ENCODE results near the gene LKAAEAR1.

Gene LKAAEAR1

GRCh38 chr20:64101731-64102621 lies 17.8 kb upstream of the LKAAEAR1 start:
- peak overlapping the region; percentile 77 for H3K4me3 ChIP-seq (ENCODE audit: low read length)
- H3K4me1 ChIP-seq (ENCODE audit: low read length) = peaks cover 24% of the 10 kb centered on the region
- no peaks in the 10 kb centered on the region for H4K20me1 ChIP-seq (ENCODE audit: insufficient read depth, low read length)
- H3K4me2 ChIP-seq (ENCODE audit: low read length) = peak overlapping the region; percentile 70
- no peaks in the 10 kb centered on the region for H3K9me3 ChIP-seq (ENCODE audit: insufficient read depth, low read length)
- TF ChIP-seq EZH2phosphoT487 (IDR thresholded peaks at IDR 0.05; ENCODE audit: low read depth) = no peak
- TF ChIP-seq, protein P1, sequence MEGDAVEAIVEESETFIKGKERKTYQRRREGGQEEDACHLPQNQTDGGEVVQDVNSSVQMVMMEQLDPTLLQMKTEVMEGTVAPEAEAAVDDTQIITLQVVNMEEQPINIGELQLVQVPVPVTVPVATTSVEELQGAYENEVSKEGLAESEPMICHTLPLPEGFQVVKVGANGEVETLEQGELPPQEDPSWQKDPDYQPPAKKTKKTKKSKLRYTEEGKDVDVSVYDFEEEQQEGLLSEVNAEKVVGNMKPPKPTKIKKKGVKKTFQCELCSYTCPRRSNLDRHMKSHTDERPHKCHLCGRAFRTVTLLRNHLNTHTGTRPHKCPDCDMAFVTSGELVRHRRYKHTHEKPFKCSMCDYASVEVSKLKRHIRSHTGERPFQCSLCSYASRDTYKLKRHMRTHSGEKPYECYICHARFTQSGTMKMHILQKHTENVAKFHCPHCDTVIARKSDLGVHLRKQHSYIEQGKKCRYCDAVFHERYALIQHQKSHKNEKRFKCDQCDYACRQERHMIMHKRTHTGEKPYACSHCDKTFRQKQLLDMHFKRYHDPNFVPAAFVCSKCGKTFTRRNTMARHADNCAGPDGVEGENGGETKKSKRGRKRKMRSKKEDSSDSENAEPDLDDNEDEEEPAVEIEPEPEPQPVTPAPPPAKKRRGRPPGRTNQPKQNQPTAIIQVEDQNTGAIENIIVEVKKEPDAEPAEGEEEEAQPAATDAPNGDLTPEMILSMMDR (IDR thresholded peaks at IDR 0.05; ENCODE audit: low read depth, low read length) = peak; percentile 75
- H3K27me3 ChIP-seq (ENCODE audit: low read depth, low read length) = peaks cover 18% of the 10 kb centered on the region
- H3K9ac ChIP-seq (ENCODE audit: low read length) = peak overlapping the region; percentile 54
- no peaks in the 10 kb centered on the region for H3K36me3 ChIP-seq (replicated peaks; ENCODE audit: low read depth, low read length)
- H3K27ac ChIP-seq (ENCODE audit: low read length) = no peak overlapping the region
- H3K79me2 ChIP-seq (ENCODE audit: low read length) = no peaks in the 10 kb centered on the region
- peak overlapping the region; percentile 52; the same call in 1 of the 2 replicates for H2AFZ ChIP-seq (ENCODE audit: low read depth, low read length)

DNA sequence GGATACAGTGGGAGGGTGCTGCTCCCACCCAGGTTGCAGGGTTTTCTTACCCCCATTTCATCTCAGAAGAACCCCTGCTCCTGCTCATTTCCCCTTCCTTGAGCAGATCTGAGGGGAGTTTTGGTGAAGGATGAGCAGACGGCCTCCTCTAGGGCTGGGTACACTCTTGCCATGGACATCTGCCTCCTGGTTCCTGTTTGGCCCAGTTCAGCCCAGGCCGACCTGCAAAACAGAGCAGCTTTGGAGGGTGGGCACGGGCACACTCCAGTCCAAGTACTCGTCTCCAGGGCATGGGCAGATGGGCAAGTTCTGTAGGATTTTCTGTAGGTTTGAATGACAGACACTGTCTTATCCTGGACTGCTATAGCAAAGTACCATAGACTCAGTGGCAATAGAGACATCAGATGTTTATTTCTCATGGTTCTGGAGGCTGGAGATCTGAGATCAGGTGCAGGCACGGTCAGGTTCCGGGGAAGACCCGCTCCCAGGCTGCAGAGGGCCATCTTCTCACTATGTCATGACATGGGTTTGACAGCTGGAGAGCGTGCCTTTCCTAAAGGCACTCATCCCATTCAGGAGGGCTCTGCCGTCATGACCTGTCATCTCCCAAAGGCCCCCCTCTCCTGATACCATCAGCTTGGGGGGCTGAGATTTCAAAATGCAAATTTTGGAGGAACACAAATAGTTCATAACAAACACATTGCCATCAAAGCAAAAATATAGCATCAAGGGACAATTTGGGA lies 16.9 kb upstream of the LKAAEAR1 start:
- H2AFZ ChIP-seq (ENCODE audit: low read depth, low read length) = no peak overlapping the region

DNA sequence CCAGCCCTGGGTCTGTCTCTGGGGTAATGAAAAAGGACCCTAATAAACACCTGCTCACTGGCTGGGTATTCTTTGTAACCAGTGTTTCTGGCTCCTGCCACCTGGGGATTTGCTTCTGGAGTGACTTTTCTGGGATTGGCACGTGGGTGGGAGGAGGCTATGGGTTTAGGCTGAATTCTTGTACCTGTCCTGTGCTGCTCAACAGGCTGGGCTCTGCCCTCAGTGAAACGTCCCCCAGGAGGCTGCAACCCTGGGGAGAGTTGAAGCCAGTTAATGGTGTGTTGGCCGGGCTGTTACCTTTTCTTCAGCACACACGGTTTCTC lies 16.3 kb upstream of the LKAAEAR1 start:
- Histone ChIP-seq H3K4me2 (ENCODE audit: low read length) (peak overlapping the region; percentile 48), H4K20me1 (ENCODE audit: insufficient read depth, low read length) (no peaks in the 10 kb centered on the region), H3K27ac (ENCODE audit: low read length) (peak overlapping the region; percentile 17; the same call in 1 of the 2 replicates)

More for the DNA sequence above, 16.9 kb upstream of the LKAAEAR1 start:
- no peak overlapping the region for H3K4me3 ChIP-seq (ENCODE audit: low read length)
- no peak overlapping the region for H3K9ac ChIP-seq (ENCODE audit: low read length)
- H3K4me2 ChIP-seq (ENCODE audit: low read length) = peak overlapping the region; percentile 70
- H3K27ac ChIP-seq (ENCODE audit: low read length) = no peak overlapping the region; the same call in 1 of the 2 replicates
- peaks cover 18% of the 10 kb centered on the region for H3K27me3 ChIP-seq (ENCODE audit: low read depth, low read length)
- no peaks in the 10 kb centered on the region for H4K20me1 ChIP-seq (ENCODE audit: insufficient read depth, low read length)
- H3K79me2 ChIP-seq (ENCODE audit: low read length) = no peaks in the 10 kb centered on the region
- TF ChIP-seq, protein P1 (IDR thresholded peaks at IDR 0.05; ENCODE audit: low read depth, low read length) = no peak
- TF ChIP-seq EZH2phosphoT487 (IDR thresholded peaks at IDR 0.05; ENCODE audit: low read depth) = no peak
- H3K9me3 ChIP-seq (ENCODE audit: insufficient read depth, low read length) = no peaks in the 10 kb centered on the region
- no peaks in the 10 kb centered on the region for H3K36me3 ChIP-seq (replicated peaks; ENCODE audit: low read depth, low read length)
- peaks cover 26% of the 10 kb centered on the region for H3K4me1 ChIP-seq (ENCODE audit: low read length)

More for the DNA sequence above, 16.3 kb upstream of the LKAAEAR1 start:
- H3K9ac ChIP-seq (ENCODE audit: low read length) = no peak overlapping the region
- H3K27me3 ChIP-seq (ENCODE audit: low read depth, low read length) = peaks cover 18% of the 10 kb centered on the region
- H3K9me3 ChIP-seq (ENCODE audit: insufficient read depth, low read length) = no peaks in the 10 kb centered on the region
- no peak overlapping the region for H2AFZ ChIP-seq (ENCODE audit: low read depth, low read length)
- H3K4me3 ChIP-seq (ENCODE audit: low read length) = peak overlapping the region; percentile 26; the same call in 1 of the 2 replicates
- no peaks in the 10 kb centered on the region for H3K36me3 ChIP-seq (replicated peaks; ENCODE audit: low read depth, low read length)
- H3K79me2 ChIP-seq (ENCODE audit: low read length) = no peaks in the 10 kb centered on the region
- no peak for TF ChIP-seq EZH2phosphoT487 (IDR thresholded peaks at IDR 0.05; ENCODE audit: low read depth)
- TF ChIP-seq, protein P1 (IDR thresholded peaks at IDR 0.05; ENCODE audit: low read depth, low read length) = no peak
- H3K4me1 ChIP-seq (ENCODE audit: low read length) = peaks cover 32% of the 10 kb centered on the region

All from OCI-LY3 (cell line).